Suprapubic skin (tissue), 4 donors: ENCODE data around the gene HIVEP3.

Experiments used
- EP300 ChIP-seq: sonication (generic); formaldehyde crosslinking; IDR thresholded peaks from one replicate; pipeline ENCODE4 v1.6.1; 2017; ENCODE audit warnings: antibody characterized with exemption
- POLR2A ChIP-seq, 2 donors: fragments of 450-650 bp; IDR thresholded peaks; one replicate each; pipeline ENCODE4 v1.6.1; 2017; ENCODE audit warnings: antibody characterized with exemption in 2 of 2, mild to moderate bottlenecking in 2 of 2, moderate library complexity in 2 of 2
- POLR2AphosphoS5 ChIP-seq, 3 donors: sonication (generic); formaldehyde crosslinking; IDR thresholded peaks; one replicate each; pipeline ENCODE4 v1.6.1; 2017; ENCODE audit warnings: antibody characterized with exemption in 3 of 3
- TF ChIP-seq, protein P1 (sequence below), 2 donors: fragments of 200-600 bp in 1 of 2; fragments of 450-650 bp in 1 of 2; sonication (generic) in 1 of 2; IDR thresholded peaks; one replicate each; pipeline ENCODE4 v1.5.1; 2016 to 2019; ENCODE audit warnings: antibody characterized with exemption in 2 of 2, mild to moderate bottlenecking in 1 of 2, moderate library complexity in 1 of 2

DNA sequence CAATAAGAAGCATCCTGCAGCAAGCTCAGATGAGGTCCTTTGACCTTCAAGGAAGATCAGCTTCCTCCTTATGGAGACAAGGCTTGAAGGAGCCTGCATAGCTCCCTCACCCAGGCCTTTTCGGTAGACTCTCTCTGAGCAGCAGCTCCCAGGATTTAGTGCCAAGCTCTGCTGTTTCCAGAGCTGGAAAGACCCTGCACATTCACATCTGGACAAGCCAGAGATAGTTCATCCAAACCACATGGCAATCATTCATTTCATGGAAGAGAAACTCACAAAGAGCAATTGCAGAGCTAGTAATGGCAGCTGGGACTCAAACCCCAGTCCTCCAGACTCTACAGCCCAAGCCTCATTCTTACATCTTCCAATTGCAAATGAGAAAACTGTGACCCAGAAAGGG, 357.8 kb downstream of the HIVEP3 start:
- no peak for TF ChIP-seq POLR2A (IDR thresholded peaks at IDR 0.05)
- TF ChIP-seq, protein P1, sequence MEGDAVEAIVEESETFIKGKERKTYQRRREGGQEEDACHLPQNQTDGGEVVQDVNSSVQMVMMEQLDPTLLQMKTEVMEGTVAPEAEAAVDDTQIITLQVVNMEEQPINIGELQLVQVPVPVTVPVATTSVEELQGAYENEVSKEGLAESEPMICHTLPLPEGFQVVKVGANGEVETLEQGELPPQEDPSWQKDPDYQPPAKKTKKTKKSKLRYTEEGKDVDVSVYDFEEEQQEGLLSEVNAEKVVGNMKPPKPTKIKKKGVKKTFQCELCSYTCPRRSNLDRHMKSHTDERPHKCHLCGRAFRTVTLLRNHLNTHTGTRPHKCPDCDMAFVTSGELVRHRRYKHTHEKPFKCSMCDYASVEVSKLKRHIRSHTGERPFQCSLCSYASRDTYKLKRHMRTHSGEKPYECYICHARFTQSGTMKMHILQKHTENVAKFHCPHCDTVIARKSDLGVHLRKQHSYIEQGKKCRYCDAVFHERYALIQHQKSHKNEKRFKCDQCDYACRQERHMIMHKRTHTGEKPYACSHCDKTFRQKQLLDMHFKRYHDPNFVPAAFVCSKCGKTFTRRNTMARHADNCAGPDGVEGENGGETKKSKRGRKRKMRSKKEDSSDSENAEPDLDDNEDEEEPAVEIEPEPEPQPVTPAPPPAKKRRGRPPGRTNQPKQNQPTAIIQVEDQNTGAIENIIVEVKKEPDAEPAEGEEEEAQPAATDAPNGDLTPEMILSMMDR (IDR thresholded peaks at IDR 0.05): no peak
- TF ChIP-seq POLR2AphosphoS5 (IDR thresholded peaks at IDR 0.05): no peak
- TF ChIP-seq EP300: no peak
